Activated naive CD8-positive, alpha-beta T cell treated with anti-CD3 and anti-CD28 coated beads, Interleukin-2, amount 50 U/mL, for 16 hours (primary cell): ENCODE results near the gene COL5A1.

Experiments
- DNase-seq: peaks from one replicate; pipeline ENCODE4 v3.0.0-alpha.2; 2020; ENCODE audit warnings: low read depth, low spot score

Gene COL5A1

DNA sequence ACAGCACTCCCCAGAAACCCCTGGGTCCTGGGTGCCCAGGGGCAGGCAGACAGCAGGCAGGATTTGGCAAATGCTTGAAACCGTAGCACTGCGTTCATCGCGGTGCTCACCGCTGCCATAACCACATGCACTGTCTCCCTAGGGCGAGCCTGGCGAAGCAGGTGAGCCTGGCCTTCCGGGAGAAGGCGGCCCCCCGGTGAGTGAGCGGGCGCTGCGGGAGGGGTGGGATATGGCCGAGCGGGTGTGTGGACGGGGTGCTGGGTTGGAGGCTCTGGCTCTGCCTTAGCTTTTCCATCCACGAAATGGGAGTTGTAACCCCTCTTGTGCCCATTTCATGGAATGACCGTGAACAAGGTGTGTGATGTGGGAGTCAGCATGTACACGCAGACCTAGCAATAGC is 172.2 kb downstream of the COL5A1 start:
- DNase-seq: no peak

- DNase-seq: no peak
Observed at GRCh38 chr9:134814598-134815215, 173.1 kb downstream of the COL5A1 start.

DNA sequence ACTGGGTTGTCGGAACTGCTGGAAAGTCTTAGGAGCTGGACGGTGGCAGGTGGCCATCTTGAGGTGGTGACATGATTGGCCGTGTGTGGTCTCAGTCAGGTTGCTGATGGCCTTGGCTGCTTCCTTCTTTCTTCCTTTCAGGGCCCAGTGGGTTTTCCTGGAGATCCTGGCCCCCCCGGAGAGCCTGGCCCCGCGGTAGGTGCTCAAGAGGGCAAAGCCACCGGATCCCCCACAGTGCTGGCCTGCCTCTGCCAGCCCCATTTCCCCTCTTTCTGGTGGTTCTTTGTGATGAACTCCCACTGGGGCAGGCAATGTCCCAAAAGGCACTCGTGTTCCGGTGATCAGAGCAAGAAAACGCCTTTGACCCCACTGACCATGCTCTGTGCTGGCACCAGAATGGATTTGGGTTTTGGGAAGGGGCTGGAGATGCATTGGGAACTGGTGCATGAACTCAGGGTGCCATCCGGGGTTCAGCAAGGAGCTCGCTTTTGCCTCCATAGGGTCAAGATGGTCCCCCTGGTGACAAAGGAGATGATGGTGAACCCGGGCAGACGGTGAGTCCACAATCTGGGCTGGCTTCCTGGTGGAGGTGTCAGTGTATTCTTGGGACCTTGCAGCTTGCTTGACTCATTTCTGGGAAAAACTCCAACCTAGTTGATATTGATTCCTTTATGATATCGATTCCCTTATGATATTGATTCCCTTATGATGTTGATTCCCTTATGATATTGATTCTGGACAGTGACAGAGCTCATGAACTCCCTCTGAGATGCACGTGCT is 174.0 kb downstream of the COL5A1 start:
- no peak for DNase-seq

GRCh38 chr9:134816264-134816663 is 174.7 kb downstream of the COL5A1 start:
- no peak for DNase-seq

DNA sequence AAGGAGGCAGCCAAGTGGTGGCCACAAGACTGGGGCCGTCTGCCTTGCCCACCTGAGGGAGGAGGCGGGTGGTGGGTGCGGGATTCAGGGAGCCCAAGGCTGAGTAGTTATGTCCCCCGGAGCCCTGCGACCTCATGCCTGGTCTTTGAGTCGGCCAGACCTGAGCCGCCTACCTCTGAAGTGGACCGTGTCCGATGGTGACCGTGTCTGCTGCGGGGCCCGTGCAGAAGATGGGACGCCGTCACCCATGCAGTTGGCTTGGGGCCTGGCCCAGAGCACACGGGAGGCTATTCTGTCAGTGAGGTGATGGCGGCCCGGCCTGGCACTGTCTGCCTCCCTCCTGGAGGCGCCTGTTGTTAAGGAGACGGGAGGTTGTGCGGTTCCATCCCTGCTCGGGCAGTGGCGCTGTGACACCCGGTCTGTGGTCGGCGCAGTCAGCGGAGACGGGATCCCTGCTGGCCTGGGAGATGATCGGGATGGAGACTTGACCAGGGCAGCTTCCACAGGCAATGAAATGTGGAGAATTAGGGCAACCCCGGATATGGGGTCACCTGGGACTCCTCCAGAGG is 176.5 kb downstream of the COL5A1 start:
- DNase-seq: no peak

- DNase-seq: no peak
Observed at GRCh38 chr9:134818591-134818990, 177.0 kb downstream of the COL5A1 start.

GRCh38 chr9:134820901-134821300 is 179.3 kb downstream of the COL5A1 start:
- DNase-seq: no peak

- DNase-seq: no peak
Observed at GRCh38 chr9:134822541-134822940, 180.9 kb downstream of the COL5A1 start.

GRCh38 chr9:134823623-134824022 is 182.0 kb downstream of the COL5A1 start:
- no peak for DNase-seq

DNA sequence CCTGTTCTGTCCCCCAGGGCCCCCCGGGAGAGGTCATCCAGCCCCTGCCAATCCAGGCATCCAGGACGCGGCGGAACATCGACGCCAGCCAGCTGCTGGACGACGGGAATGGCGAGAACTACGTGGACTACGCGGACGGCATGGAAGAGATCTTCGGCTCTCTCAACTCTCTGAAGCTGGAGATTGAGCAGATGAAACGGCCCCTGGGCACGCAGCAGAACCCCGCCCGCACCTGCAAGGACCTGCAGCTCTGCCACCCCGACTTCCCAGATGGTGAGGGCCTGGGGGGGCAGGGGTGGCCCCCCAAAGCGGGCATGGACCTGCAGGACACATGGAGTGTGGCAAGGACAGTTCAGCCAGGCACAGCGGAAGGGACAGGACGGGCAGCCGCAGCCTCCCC is 183.0 kb downstream of the COL5A1 start:
- no peak for DNase-seq

DNA sequence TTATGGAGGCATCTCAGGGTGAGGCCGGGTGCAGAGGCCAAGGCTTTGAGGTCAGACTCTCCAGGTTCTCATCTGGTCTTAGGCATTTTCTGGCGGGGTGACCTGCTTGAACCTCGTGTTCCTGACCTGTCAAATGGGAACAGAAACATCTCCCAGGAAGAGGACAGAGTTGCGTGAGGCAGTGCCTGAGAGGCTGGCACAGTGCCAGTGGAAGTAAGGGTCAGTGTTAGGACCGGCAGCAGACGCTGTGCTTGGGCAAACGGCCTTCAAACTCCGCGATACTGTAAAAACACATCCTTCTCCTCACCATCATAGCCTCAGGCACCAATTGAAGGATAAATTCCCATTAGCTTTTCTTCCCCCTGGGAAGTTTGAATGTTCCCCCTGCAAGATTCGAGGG is 183.4 kb downstream of the COL5A1 start:
- DNase-seq: no peak

DNA sequence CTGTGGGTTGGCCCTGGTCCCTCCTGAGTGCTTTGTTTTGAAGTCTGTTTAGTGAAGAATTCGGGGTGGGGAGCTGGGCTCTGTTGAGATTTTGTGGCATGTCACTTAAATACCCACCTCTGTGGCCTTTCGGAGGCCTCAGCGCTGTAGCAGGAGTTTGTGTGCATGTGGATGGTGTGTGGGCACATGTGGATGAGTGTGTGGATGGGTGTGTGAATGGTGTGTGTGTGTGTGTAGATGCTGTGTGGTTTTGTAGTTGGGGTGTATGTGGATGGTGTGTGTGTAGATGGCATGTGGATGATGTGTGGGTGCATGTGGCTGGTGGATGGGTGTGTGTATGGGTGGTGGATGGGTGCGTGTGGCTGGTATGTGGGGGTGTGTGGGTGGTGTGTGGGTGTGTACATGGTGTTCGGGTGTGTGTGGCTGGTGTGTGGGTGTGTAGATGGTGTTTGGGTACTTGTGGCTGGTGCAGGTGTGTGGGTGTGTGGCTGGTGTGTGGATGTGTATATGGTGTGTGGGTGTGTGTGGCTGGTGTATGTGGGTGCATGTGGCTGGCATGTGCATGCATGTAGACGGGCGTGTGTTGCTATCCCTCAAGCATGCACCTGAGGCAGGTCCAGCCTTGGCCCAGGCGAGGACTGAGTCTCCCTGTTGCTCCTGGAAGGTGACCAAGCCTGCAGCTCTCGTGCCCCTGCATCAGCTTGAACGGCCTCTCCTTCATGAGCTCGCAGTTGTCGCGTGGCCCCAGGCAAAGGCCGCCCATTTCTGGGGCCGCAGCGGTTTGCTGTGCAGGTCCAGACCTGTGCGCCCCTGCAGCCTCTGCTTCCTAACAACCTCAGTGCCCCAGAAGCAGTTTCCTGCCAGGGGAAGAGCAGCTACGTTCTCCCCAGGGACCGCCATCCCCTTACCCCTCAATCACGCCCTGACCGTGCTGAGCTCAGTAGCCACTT is 185.0 kb downstream of the COL5A1 start:
- DNase-seq: no peak

GRCh38 chr9:134827559-134827958 is 186.0 kb downstream of the COL5A1 start:
- DNase-seq: no peak

- DNase-seq: no peak
Observed at GRCh38 chr9:134827993-134828392, 186.4 kb downstream of the COL5A1 start.

DNA sequence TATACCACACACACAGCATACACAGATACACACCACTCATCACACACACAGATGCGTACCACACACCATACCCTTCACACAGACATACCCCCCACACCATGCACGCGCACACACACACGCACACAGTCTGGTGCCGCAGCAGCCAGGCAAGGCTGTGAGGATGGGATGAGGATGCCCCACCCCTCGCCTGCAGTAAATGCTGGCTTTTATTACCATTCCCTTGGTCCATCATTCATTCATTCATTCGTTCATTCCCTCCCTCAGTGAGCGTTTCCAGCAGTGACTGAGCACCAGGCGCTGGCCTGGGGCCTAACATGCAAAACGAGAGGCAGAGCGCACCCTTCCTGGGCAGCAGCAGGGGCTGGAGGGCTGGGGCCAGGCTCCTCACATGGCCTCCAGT is 187.3 kb downstream of the COL5A1 start:
- DNase-seq: no peak

- DNase-seq: no peak
Observed at GRCh38 chr9:134829356-134829937, 187.8 kb downstream of the COL5A1 start.

GRCh38 chr9:134830126-134830525 is 188.5 kb downstream of the COL5A1 start:
- DNase-seq: no peak

DNA sequence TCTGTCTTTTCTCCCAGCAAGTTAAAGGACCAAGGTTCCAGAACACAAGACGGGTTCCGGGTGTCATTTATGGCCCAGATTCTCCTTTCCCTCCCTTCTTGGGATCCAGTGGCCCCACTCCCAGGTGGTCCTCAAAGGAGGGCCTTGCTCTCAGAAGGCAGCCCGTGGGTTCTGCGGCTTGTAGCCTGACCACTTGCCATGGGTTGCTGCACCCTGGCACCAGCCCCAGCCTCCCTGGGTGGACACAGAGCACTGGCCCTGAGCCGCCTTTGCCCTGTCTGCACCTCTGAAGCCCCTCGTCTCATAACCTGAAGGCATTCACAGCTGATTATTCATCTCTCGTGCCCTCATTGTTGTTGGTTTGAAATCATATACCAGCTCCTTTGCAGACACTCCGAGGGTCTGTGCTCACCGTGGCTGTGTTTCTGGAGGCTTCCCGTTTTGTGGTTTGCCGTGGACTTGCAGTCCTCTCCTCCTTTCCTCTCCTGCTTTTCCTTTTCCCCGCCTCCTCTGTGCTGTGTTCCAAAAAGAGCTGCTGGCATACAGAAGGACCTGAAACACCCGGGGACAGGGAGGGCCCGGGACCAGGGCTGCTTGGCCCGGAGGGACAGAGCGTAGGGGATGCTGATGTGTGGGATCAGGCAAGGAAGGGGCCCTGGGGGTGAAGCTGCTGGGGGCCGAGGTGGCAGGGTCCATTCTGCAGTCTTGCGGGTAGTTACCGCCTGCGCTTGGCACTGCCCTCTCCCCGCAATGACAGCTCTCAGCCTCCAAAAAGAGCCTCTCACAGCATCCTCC is 189.5 kb downstream of the COL5A1 start:
- no peak for DNase-seq

DNA sequence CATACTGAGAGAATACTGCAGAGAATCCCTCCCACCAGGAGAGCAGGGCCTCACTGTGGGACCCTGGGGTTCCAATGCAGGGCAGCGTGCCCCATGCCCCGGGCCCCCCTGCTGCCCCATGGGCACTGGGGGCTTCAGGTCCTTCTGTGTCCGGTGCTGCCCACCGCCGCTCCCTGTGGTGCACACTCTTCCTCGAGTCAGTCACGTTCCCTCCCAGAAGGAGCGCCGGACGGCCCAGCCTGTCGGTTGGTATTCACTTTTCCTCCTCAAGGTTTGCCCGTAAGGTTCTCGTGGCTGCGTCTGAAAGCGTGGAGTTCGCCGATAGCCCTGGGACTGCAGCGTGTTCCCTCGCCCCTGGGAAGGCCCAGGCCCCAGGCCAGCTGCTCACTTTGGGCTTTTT is 190.9 kb downstream of the COL5A1 start:
- no peak for DNase-seq

DNA sequence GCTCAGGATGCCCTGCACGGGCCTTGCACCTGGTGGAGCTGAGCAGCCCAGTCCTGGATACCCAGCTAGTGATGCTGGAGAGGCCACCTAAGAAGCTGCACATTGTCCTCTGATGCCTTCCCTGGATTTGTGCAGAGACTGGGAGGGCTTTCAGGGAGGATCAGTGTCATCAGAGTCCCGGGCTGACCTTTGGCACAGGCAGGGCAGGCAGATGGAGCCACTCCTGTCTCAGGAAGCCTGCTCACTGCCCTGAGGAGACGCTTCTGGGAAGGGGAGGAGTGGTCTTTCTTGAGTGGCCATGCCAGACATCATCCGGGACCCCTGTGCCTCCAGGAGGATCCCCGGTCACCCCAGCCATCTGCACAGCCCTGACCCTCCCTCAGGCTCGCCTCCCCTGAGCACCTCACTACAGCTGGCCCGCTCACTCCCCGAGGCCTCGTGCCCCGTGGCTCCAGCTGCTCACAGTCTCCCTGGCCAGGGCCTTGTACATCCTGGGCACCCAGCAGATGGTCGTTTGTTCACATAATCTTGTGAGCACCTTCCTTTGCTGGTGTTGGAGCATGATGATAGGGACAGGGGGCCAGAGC is 191.8 kb downstream of the COL5A1 start:
- no peak for DNase-seq
